Mesenchymal stem cell (in vitro differentiated cells and primary cell): ENCODE results near the gene ZNF579.
A peak's percentile ranks its signal among the peaks of the same experiment; 100 is the strongest.

Source experiments
- DNase-seq: peaks from one replicate; pipeline ENCODE4 v3.0.0-alpha.2; 2013
- H2AFZ ChIP-seq: one replicate; pipeline ENCODE4 v1.6.1; 2013; ENCODE audit warnings: low read depth, mild to moderate bottlenecking, control low read depth, inconsistent platforms, low read length, moderate library complexity
- H2AK5ac ChIP-seq: 2 replicates; pipeline ENCODE4 v1.6.1; 2013; ENCODE audit warnings: low read length, moderate library complexity, mild to moderate bottlenecking, inconsistent platforms; ENCODE audit not compliant: severe bottlenecking
- H2BK120ac ChIP-seq: one replicate; pipeline ENCODE4 v1.6.1; 2013; ENCODE audit warnings: low read depth, mild to moderate bottlenecking, inconsistent platforms, low read length, moderate library complexity
- H2BK12ac ChIP-seq, 2 experiments: one replicate each; pipeline ENCODE4 v1.6.1; 2013; ENCODE audit warnings: inconsistent platforms in 2 of 2, low read length in 2 of 2, mild to moderate bottlenecking in 2 of 2, moderate library complexity in 2 of 2, control low read depth in 1 of 2
- H2BK15ac ChIP-seq: one replicate; pipeline ENCODE4 v1.6.1; 2013; ENCODE audit warnings: mild to moderate bottlenecking, low read depth, inconsistent platforms; ENCODE audit not compliant: poor library complexity, severe bottlenecking
- H2BK5ac ChIP-seq: 2 replicates; pipeline ENCODE4 v1.6.1; 2013; ENCODE audit warnings: low read depth, mild to moderate bottlenecking, low read length, control low read depth, inconsistent platforms; ENCODE audit not compliant: poor library complexity, severe bottlenecking
- H3K14ac ChIP-seq, 2 experiments: one replicate each; pipeline ENCODE4 v1.6.1; 2013; ENCODE audit warnings: inconsistent platforms in 2 of 2, low read length in 2 of 2, control low read depth in 1 of 2, mild to moderate bottlenecking in 1 of 2, moderate library complexity in 1 of 2
- H3K18ac ChIP-seq, 2 experiments: one replicate each; pipeline ENCODE4 v1.6.1; 2013; ENCODE audit warnings: inconsistent platforms in 2 of 2, low read length in 2 of 2, control low read depth in 1 of 2, low read depth in 1 of 2, mild to moderate bottlenecking in 1 of 2
- H3K23ac ChIP-seq, 2 experiments: one replicate each; pipeline ENCODE4 v1.6.1; 2013; ENCODE audit warnings: inconsistent platforms in 2 of 2, low read length in 2 of 2, mild to moderate bottlenecking in 2 of 2, moderate library complexity in 2 of 2, control low read depth in 1 of 2
- H3K27ac ChIP-seq: 2 replicates; pipeline ENCODE4 v1.5.1; 2013; ENCODE audit warnings: mild to moderate bottlenecking, moderate library complexity, low read length, control low read depth, inconsistent platforms; ENCODE audit not compliant: poor library complexity, severe bottlenecking
- H3K27me3 ChIP-seq, 2 experiments: 2 replicates each; pipeline versions ENCODE4 v1.6.1 to v1.7.0; 2013; ENCODE audit warnings: low read length in 2 of 2, mild to moderate bottlenecking in 2 of 2, moderate library complexity in 2 of 2, control low read depth in 1 of 2, inconsistent platforms in 1 of 2; ENCODE audit not compliant: control insufficient read depth in 1 of 2, insufficient read depth in 1 of 2
- H3K36me3 ChIP-seq, 2 experiments: 2 replicates each; pipeline versions ENCODE4 v1.6.1 to v1.7.0; 2013; ENCODE audit warnings: low read length in 2 of 2, control low read depth in 1 of 2, inconsistent platforms in 1 of 2, low read depth in 1 of 2, mild to moderate bottlenecking in 1 of 2; ENCODE audit not compliant: insufficient read depth in 2 of 2, control insufficient read depth in 1 of 2
- H3K4ac ChIP-seq, 2 experiments: one replicate each; pipeline ENCODE4 v1.6.1; 2013; ENCODE audit warnings: inconsistent platforms in 2 of 2, low read length in 2 of 2, mild to moderate bottlenecking in 2 of 2, moderate library complexity in 2 of 2, control low read depth in 1 of 2, low read depth in 1 of 2
- H3K4me1 ChIP-seq: 2 replicates; pipeline ENCODE4 v1.6.1; 2013; ENCODE audit warnings: low read depth, low read length, control low read depth; ENCODE audit not compliant: control insufficient read depth, insufficient read depth
- H3K4me2 ChIP-seq: 2 replicates; pipeline ENCODE4 v1.6.1; 2013; ENCODE audit warnings: low read length, mild to moderate bottlenecking, inconsistent platforms; ENCODE audit not compliant: poor library complexity, severe bottlenecking
- H3K4me3 ChIP-seq, 2 experiments: 2 replicates each; pipeline versions ENCODE4 v1.5.1 to v1.7.0; 2013; ENCODE audit warnings: low read length in 2 of 2, mild to moderate bottlenecking in 2 of 2, control low read depth in 1 of 2, low read depth in 1 of 2; ENCODE audit not compliant: insufficient read depth in 1 of 2
- H3K79me1 ChIP-seq: replicated peaks from 2 replicates; pipeline ENCODE4 v1.6.1; 2013; ENCODE audit warnings: mild to moderate bottlenecking, control low read depth, low read length, inconsistent platforms; ENCODE audit not compliant: poor library complexity, severe bottlenecking
- H3K9ac ChIP-seq: 2 replicates; pipeline ENCODE4 v1.7.0; 2013; ENCODE audit warnings: mild to moderate bottlenecking, low read length, moderate library complexity
- H3K9me3 ChIP-seq: 2 replicates; pipeline ENCODE4 v1.7.0; 2013; ENCODE audit warnings: mild to moderate bottlenecking, low read length; ENCODE audit not compliant: control insufficient read depth
- H4K8ac ChIP-seq: one replicate; pipeline ENCODE4 v1.6.1; 2013; ENCODE audit warnings: inconsistent platforms, mild to moderate bottlenecking, low read length, moderate library complexity
- H4K91ac ChIP-seq: one replicate; pipeline ENCODE4 v1.6.1; 2013; ENCODE audit warnings: mild to moderate bottlenecking, low read length, inconsistent platforms
- WGBS: methylation state at CpG from one replicate; pipeline ENCODE4 v1.1.7; 2013; ENCODE audit warnings: mixed read lengths; 5-methylcytosine and 5-hydroxymethylcytosine counted together

ZNF579 gene

DNA sequence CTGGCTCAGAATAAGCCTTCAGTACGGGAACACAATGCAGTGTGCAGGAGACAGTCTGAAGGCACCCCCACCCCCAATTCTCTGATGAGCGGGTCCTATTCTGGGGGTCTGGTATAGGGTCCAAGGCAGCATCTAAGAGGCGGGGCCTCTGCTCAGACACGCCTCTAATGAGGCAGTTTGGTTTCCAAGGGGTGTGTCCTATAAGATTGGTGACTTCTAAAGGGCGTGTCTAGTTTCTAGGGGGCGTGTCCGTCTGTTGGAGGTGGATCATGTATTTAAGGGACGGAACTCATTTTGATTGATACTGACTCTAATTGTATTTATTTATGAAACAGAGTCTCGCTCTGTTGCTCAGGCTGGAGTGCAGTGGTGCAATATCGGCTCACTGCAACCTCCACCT is 10.0 kb upstream of the ZNF579 start:
- Histone ChIP-seq H3K79me1 (peaks cover 9% of the 10 kb centered on the region), H2BK120ac (no peak overlapping the region), H3K27ac (no peak overlapping the region), H3K4me1 (peaks cover 17% of the 10 kb centered on the region), H3K4ac (no peak overlapping the region), H3K9me3 (no peaks in the 10 kb centered on the region), H3K27me3 (no peaks in the 10 kb centered on the region), H3K4me3 (no peak overlapping the region), H4K8ac (no peak overlapping the region), H2AFZ (no peak overlapping the region), H3K36me3 (peaks cover 21 to 40% of the 10 kb centered on the region in 2 experiments), H3K14ac (no peak overlapping the region), H3K23ac (no peak overlapping the region), H2BK5ac (no peak overlapping the region), H2BK12ac (no peak overlapping the region), H4K91ac (no peak overlapping the region), H2BK15ac (no peak overlapping the region), H3K18ac (no peak overlapping the region), H3K9ac (no peak overlapping the region), H2AK5ac (peak overlapping the region; percentile 27), H3K4me2 (no peak overlapping the region)
- WGBS = 81% methylated on average over 10 of the region's 10 CpGs
- peak; percentile 24 for DNase-seq

DNA sequence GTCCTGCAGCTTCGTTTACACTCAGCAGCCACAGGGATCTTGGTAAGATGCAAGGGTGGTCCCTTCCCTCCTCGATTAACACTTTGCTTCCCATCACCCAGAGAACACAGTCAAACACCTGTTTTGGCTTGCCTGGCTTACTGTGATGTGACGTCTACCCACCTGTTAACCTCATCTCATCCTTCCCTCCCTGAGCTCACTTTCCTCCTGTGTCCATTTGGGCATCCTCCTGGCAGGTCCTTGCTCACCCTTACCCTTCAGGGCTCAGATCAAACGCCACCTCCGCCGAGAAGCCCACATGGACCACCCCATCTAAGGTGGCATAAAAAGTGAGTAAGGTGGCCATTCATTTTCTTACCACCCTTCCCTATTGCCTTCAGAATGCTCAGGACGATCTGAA is 9.5 kb upstream of the ZNF579 start:
- no peak overlapping the region for H3K14ac ChIP-seq
- no peak overlapping the region for H4K8ac ChIP-seq
- H2AK5ac ChIP-seq = peak overlapping the region; percentile 34
- H3K36me3 ChIP-seq = peaks cover 16 to 35% of the 10 kb centered on the region in 2 experiments
- no peaks in the 10 kb centered on the region for H3K9me3 ChIP-seq
- peak overlapping the region in 1 of 2 experiments; percentile 15 for H2BK12ac ChIP-seq
- H2BK5ac ChIP-seq = no peak overlapping the region
- H3K9ac ChIP-seq = no peak overlapping the region
- peaks cover 7% of the 10 kb centered on the region for H3K79me1 ChIP-seq
- DNase-seq = no peak
- H2AFZ ChIP-seq = no peak overlapping the region
- H3K27ac ChIP-seq = no peak overlapping the region
- H2BK15ac ChIP-seq = no peak overlapping the region
- peaks cover 20% of the 10 kb centered on the region for H3K4me1 ChIP-seq
- no peaks in the 10 kb centered on the region for H3K27me3 ChIP-seq
- 65% methylated on average over 7 of the region's 7 CpGs for WGBS
- no peak overlapping the region for H3K4ac ChIP-seq
- H3K18ac ChIP-seq = no peak overlapping the region
- H4K91ac ChIP-seq = no peak overlapping the region
- H3K4me3 ChIP-seq = no peak overlapping the region
- H2BK120ac ChIP-seq = no peak overlapping the region
- no peak overlapping the region for H3K4me2 ChIP-seq
- H3K23ac ChIP-seq = no peak overlapping the region

DNA sequence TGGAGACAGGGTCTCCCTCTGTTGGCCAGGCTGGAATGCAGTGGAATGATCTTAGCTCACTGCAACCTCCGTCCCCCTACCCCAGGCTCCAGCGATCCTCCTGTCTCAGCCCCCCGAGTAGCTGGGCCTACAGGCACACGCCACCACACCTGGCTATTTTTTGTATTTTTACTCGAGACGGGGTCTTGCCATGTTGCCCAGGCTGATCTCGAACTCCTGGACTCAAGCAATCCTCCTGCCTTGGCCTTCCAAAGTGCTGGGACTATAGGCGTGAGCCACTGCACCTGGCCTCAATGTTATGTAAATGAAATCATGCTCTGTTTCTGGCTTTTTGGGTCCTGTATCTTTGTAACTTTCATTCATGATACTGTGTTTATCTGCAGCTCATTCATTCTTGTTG is 8.1 kb upstream of the ZNF579 start:
- no peaks in the 10 kb centered on the region for H3K9me3 ChIP-seq
- H4K91ac ChIP-seq = no peak overlapping the region
- no peak overlapping the region for H2BK12ac ChIP-seq
- no peak overlapping the region for H2AFZ ChIP-seq
- H4K8ac ChIP-seq = no peak overlapping the region
- H3K18ac ChIP-seq = no peak overlapping the region
- H2BK120ac ChIP-seq = no peak overlapping the region
- H3K79me1 ChIP-seq = peaks cover 6% of the 10 kb centered on the region
- H2AK5ac ChIP-seq = no peak overlapping the region
- H3K4ac ChIP-seq = no peak overlapping the region
- H3K27me3 ChIP-seq = no peaks in the 10 kb centered on the region
- no peak overlapping the region for H3K27ac ChIP-seq
- no peak overlapping the region for H3K4me3 ChIP-seq
- H3K9ac ChIP-seq = no peak overlapping the region
- H3K4me1 ChIP-seq = peaks cover 24% of the 10 kb centered on the region
- peaks cover 8 to 26% of the 10 kb centered on the region in 2 experiments for H3K36me3 ChIP-seq
- WGBS = 91% methylated on average over 8 of the region's 8 CpGs
- no peak overlapping the region for H3K23ac ChIP-seq
- H2BK15ac ChIP-seq = no peak overlapping the region
- no peak overlapping the region for H3K14ac ChIP-seq
- DNase-seq = no peak
- no peak overlapping the region for H3K4me2 ChIP-seq
- H2BK5ac ChIP-seq = no peak overlapping the region

DNA sequence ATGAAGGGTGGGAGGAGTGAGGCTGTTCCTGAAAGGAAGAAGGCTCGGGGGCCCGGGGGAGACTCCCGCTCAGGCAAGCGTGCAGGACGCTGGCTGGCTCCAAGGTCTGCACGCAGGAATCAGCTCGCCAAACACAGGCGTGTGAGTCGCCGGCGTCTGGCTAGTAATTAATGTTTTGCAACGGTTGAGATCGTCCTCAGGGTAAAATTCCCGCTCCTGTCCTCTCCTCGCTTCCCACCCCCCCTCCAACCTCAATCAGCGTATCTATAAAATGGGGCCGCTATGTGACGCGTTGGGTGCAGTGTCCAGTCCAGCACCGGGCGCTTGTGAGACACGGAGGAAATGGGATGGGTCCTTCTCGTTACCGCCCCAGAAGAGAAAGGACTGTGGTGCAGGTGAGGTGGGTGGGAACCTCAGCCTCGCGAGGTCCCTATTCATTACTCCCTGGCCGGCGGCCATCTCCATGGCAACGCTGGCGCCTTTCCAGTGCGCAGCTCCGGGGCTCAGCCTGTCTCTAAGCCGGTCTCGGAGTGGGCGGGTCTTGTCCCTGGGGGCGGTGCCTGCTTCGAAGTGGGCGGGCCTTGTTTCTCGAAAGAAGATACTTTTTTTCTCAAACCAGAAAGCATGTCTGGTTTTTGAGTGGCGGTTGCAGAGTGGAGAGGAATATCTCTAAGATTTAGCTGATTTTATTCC is 6.5 kb upstream of the ZNF579 start:
- no peaks in the 10 kb centered on the region for H3K9me3 ChIP-seq
- H2AFZ ChIP-seq = peak overlapping the region; percentile 86
- H3K27ac ChIP-seq = peak overlapping the region; percentile 99
- H2BK5ac ChIP-seq = peak overlapping the region; percentile 34
- H2BK15ac ChIP-seq = peak overlapping the region; percentile 86
- H2AK5ac ChIP-seq = peak overlapping the region; percentile 5
- H3K4ac ChIP-seq = peak overlapping the region; percentile 13 to 95
- peak overlapping the region; percentile 93 for H4K8ac ChIP-seq
- H3K79me1 ChIP-seq = no peaks in the 10 kb centered on the region
- H3K23ac ChIP-seq = peak overlapping the region in 1 of 2 experiments; percentile 53
- H3K18ac ChIP-seq = peak overlapping the region; percentile 81 to 86
- no peaks in the 10 kb centered on the region for H3K27me3 ChIP-seq
- peak; percentile 93 for DNase-seq
- peak overlapping the region; percentile 30 to 78 for H3K4me3 ChIP-seq
- peaks cover 28% of the 10 kb centered on the region for H3K4me1 ChIP-seq
- no peak overlapping the region for H4K91ac ChIP-seq
- no peak overlapping the region for H2BK120ac ChIP-seq
- peak overlapping the region; percentile 49 to 73 for H2BK12ac ChIP-seq
- H3K4me2 ChIP-seq = peak overlapping the region; percentile 95
- 2% methylated on average over 30 of the region's 40 CpGs for WGBS
- no peak overlapping the region for H3K14ac ChIP-seq
- H3K9ac ChIP-seq = peak overlapping the region; percentile 69
- H3K36me3 ChIP-seq = peaks cover 4 to 10% of the 10 kb centered on the region in 2 experiments
